Vagina (tissue), 2 donors: ENCODE results near the gene ZBTB38.

ENCODE experiments used
- POLR2A ChIP-seq, 2 donors: fragments of 450-650 bp; IDR thresholded peaks; one replicate each; pipeline ENCODE4 v1.6.1; 2017; ENCODE audit warnings: antibody characterized with exemption in 2 of 2, mild to moderate bottlenecking in 2 of 2, moderate library complexity in 2 of 2
- TF ChIP-seq, protein P1 (sequence below), 3 experiments: fragments of 450-650 bp in 2 of 3; fragments of 200-600 bp in 1 of 3; sonication (generic) in 1 of 3; IDR thresholded peaks; one replicate each; pipeline ENCODE4 v1.5.1; 2017 to 2019; ENCODE audit warnings: antibody characterized with exemption in 3 of 3, mild to moderate bottlenecking in 2 of 3, moderate library complexity in 2 of 3

DNA sequence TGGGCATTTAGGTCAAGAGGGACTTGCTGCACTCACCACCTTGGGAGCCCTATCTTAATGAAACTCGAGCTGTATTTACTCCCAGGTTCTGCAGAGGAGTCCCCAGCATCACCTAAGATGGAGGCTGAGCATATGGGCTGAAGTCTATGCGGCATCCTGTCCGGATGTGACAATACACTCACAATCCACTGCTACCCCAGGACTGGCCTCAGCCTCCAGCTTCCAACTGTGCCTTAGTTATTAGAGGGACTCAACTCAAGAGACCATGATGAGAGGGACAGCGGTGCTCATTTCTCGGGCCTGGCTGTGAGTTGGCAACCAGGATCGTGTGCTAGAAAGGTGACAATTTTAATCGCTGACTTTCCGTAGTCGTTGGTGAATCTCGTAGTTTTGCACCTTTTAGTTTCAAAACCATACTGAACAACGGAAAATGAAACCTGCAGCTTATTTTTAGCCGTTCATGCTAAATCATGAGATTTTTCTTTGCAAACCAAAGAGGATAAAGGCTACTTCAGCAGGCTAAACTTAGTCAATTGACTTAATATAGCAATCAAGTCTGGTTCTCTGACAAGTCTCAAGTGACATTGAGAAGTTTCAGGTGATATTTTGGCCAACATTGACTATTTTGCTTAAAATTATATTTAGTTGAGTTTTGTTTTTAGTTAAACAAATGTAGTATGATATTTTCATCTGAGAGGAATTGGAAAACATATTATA lies 11.1 kb downstream of the ZBTB38 start:
- TF ChIP-seq, protein P1, sequence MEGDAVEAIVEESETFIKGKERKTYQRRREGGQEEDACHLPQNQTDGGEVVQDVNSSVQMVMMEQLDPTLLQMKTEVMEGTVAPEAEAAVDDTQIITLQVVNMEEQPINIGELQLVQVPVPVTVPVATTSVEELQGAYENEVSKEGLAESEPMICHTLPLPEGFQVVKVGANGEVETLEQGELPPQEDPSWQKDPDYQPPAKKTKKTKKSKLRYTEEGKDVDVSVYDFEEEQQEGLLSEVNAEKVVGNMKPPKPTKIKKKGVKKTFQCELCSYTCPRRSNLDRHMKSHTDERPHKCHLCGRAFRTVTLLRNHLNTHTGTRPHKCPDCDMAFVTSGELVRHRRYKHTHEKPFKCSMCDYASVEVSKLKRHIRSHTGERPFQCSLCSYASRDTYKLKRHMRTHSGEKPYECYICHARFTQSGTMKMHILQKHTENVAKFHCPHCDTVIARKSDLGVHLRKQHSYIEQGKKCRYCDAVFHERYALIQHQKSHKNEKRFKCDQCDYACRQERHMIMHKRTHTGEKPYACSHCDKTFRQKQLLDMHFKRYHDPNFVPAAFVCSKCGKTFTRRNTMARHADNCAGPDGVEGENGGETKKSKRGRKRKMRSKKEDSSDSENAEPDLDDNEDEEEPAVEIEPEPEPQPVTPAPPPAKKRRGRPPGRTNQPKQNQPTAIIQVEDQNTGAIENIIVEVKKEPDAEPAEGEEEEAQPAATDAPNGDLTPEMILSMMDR (IDR thresholded peaks at IDR 0.05): no peak
- no peak for TF ChIP-seq POLR2A (IDR thresholded peaks at IDR 0.05)
